Uterus (tissue), 2 donors: Measurements from ENCODE around the gene CCNE1.

Experiments
- CTCF ChIP-seq, 4 experiments: fragments of 200-600 bp in 2 of 4; fragments of 450-650 bp in 2 of 4; sonication (generic) in 2 of 4; IDR thresholded peaks; one replicate each; pipeline ENCODE4 v1.5.1; 2016 to 2019; ENCODE audit warnings: antibody characterized with exemption in 4 of 4, mild to moderate bottlenecking in 2 of 4, moderate library complexity in 1 of 4
- POLR2A ChIP-seq, 2 donors: fragments of 450-650 bp; IDR thresholded peaks; one replicate each; pipeline ENCODE4 v1.6.1; 2016; ENCODE audit warnings: antibody characterized with exemption in 2 of 2, mild to moderate bottlenecking in 1 of 2, moderate library complexity in 1 of 2

DNA sequence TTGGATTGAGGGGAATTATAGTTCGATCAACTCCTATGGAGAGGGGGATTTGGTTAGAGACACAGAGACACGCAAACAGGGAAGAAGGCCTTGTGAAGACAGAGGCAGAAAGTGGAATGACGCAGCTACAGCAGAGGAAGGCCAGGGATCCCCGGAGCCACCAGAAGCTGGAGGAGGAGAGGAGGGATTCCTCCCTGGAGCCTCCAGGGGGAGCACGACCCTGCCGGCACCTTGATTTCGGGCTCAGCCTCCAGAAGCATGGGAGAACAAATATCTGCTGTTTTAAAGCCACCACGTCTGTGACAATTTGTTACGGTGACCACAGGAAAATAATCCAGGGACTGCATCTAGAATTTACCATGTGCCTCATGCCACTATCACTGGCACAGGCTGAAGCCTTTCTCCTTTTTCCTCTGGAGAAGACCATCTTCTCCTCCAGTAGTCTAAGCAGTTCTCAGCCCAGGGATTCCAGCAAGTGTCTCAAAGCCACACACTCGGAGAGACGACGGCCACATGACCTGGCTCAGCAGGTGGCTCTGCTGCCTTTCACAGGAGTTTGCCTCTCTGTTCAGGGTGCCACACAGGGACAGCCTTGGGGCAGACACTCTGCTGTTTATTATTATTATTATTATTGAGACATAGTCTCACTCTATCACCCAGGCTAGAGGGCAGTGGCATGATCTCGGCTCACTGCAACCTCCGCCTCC, 39.9 kb upstream of the CCNE1 start:
- TF ChIP-seq CTCF (IDR thresholded peaks at IDR 0.05): peak; percentile 36 to 59 (median 49)
- TF ChIP-seq POLR2A (IDR thresholded peaks at IDR 0.05): no peak
